ENCODE measurements around the gene IFT122. TPM values are rescaled to one million over a fixed set of nuclear protein-coding genes. Genes with fewer than 3 reads are reported as not detected.
"Not testable (repeated sequence)": the region's sequence is repeated elsewhere in the genome, so short reads cannot be mapped to it uniquely, and the experiment has no call there.

The IFT122 gene
- total RNA-seq, 2 experiments from 2014 or later, result 21.6 to 37.0 TPM

DNA sequence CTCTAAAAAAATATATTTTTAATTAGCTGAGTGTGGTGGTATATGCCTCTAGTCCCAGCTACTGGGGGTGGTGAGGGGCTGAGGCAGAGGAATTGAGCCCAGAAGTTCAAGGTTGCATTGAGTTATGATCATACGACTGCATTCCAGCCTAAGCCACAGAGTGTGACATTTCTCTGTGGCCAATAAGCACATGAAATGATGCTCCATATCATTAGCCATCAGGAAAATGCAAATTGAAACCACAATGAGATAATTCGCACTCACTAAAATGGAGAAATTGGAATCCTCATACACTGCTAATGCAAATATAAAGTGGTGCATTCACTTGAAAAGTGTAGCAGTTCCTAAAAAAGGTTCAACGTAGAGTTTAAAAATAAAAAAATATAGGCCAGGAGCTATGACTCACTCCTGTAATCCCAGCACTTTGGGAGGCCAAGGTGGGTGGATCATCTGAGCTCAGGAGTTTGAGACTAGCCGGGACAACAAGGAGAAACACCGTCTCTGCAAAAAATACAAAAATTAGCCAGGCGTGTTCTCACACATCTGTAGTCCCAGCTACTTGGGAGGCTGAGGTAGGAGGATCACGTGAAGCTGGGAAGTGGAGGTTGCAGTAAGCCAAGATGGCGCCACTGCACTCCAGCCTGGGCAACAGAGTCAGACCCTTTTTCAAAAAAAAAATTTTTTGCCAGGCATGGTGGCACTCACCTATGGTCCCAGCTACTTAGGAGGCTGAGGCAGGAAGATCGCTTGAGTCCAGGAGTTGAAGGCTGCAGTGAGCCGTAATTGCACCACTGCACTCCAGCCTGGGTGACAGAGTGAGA, 35.2 kb downstream of the IFT122 start:
- intact Hi-C loops (cut with micrococcal nuclease; ENCODE audit: unreplicated experiment), result no loop called here
- POLR2A ChIA-PET, result interaction anchor here (1.1 kb wide), 1 partner anchor 202 kb away, joined by 3 read pairs; no protein-coding TSS in a partner anchor

DNA sequence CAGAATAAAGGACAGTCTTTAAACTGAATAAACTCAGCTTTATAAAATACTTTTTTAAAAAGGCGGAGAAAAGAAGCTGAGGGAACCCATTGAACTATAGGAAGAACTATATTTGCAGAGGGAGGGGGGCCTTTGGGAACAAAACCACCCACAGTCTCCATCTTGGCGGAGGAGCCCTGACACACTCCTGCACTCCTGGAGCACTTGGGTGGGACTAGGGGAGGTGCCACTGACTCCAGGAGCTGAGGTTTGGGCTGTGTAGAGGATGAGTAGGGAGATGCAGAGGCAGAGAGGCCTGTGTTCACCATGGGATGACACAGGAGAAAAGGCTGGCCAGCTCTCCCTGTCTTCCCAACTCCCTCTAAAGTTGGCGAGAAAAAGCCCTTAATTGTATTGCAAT, 35.8 kb downstream of the IFT122 start:
- no peaks in the 10 kb centered on the region for H4K20me1 ChIP-seq (ENCODE audit: insufficient read depth, low read length)
- H3K4me1 ChIP-seq (ENCODE audit: insufficient read depth, low read length, poor library complexity, severe bottlenecking), result no peaks in the 10 kb centered on the region
- no peak overlapping the region for H3K27ac ChIP-seq (ENCODE audit: low read depth, low read length, poor library complexity, severe bottlenecking)
- no peaks in the 10 kb centered on the region for H3K9me3 ChIP-seq (ENCODE audit: low read length)
- H3K36me3 ChIP-seq (ENCODE audit: insufficient read depth, low read length), result peaks cover 37% of the 10 kb centered on the region
- DNase-seq (ENCODE audit: low spot score), result no peak
- ChIA-PET CTCF (ENCODE audit: unreplicated experiment) (no interaction called here), POLR2A (interaction anchor here (1.1 kb wide), 1 partner anchor 201 kb away, joined by 3 read pairs; no protein-coding TSS in a partner anchor)
- TF ChIP-seq, protein P1, sequence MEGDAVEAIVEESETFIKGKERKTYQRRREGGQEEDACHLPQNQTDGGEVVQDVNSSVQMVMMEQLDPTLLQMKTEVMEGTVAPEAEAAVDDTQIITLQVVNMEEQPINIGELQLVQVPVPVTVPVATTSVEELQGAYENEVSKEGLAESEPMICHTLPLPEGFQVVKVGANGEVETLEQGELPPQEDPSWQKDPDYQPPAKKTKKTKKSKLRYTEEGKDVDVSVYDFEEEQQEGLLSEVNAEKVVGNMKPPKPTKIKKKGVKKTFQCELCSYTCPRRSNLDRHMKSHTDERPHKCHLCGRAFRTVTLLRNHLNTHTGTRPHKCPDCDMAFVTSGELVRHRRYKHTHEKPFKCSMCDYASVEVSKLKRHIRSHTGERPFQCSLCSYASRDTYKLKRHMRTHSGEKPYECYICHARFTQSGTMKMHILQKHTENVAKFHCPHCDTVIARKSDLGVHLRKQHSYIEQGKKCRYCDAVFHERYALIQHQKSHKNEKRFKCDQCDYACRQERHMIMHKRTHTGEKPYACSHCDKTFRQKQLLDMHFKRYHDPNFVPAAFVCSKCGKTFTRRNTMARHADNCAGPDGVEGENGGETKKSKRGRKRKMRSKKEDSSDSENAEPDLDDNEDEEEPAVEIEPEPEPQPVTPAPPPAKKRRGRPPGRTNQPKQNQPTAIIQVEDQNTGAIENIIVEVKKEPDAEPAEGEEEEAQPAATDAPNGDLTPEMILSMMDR (conservative IDR thresholded peaks at IDR 0.05; ENCODE audit: low read length), result no peak
- TF ChIP-seq EZH2phosphoT487 (IDR thresholded peaks at IDR 0.05; ENCODE audit: borderline replicate concordance, low read depth, low read length), result no peak
- intact Hi-C loops (cut with micrococcal nuclease; ENCODE audit: unreplicated experiment), result no loop called here
- H3K79me2 ChIP-seq (ENCODE audit: insufficient read depth, low read depth, low read length), result no peaks in the 10 kb centered on the region
- no TSS peak for BruUV-seq (replicated peaks)
- H3K9me2 ChIP-seq (ENCODE audit: insufficient read depth, low read length), result no peaks in the 10 kb centered on the region
- H3K4me2 ChIP-seq (ENCODE audit: low read length), result no peak overlapping the region
- no peak overlapping the region for H3K4me3 ChIP-seq (ENCODE audit: low read depth, low read length, poor library complexity, severe bottlenecking)
- H2AFZ ChIP-seq (ENCODE audit: low read length), result no peak overlapping the region

More for the DNA sequence above, 35.2 kb downstream of the IFT122 start:
- TF ChIP-seq, protein P1 (conservative IDR thresholded peaks at IDR 0.05; ENCODE audit: low read length), result no peak
- Histone ChIP-seq H3K79me2 (ENCODE audit: insufficient read depth, low read depth, low read length) (no peaks in the 10 kb centered on the region), H3K9me3 (ENCODE audit: low read length) (no peaks in the 10 kb centered on the region), H3K4me1 (ENCODE audit: insufficient read depth, low read length, poor library complexity, severe bottlenecking) (no peaks in the 10 kb centered on the region), H3K36me3 (ENCODE audit: insufficient read depth, low read length) (peaks cover 30% of the 10 kb centered on the region), H2AFZ (ENCODE audit: low read length) (no peak overlapping the region), H3K4me3 (ENCODE audit: low read depth, low read length, poor library complexity, severe bottlenecking) (no peak overlapping the region), H3K27ac (ENCODE audit: low read depth, low read length, poor library complexity, severe bottlenecking) (no peak overlapping the region), H3K4me2 (ENCODE audit: low read length) (no peak overlapping the region), H4K20me1 (ENCODE audit: insufficient read depth, low read length) (no peaks in the 10 kb centered on the region), H3K9me2 (ENCODE audit: insufficient read depth, low read length) (no peaks in the 10 kb centered on the region)
- CTCF ChIA-PET (ENCODE audit: unreplicated experiment), result no interaction called here
- no TSS peak for BruUV-seq (replicated peaks)
- DNase-seq (ENCODE audit: low spot score), result no peak

DNA sequence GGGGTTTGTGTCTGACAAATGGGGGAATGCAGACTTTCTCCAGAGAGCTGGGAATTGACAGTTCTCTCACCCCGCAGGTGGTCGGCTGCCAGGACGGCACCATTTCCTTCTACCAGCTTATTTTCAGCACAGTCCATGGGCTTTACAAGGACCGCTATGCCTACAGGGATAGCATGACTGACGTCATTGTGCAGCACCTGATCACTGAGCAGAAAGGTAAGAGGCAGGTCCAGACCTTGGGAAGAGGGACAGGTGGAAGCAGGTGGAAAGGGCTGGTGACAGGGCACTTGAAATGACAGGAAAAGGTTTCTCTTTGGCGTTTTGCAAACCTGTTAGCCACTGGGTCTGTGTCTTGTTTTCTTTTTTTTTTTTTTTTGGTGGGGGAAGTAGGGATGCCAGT, 36.6 kb downstream of the IFT122 start:
- no TSS peak for BruUV-seq (replicated peaks)
- Histone ChIP-seq H3K4me1 (ENCODE audit: insufficient read depth, low read length, poor library complexity, severe bottlenecking) (no peaks in the 10 kb centered on the region), H3K9me2 (ENCODE audit: insufficient read depth, low read length) (no peaks in the 10 kb centered on the region), H2AFZ (ENCODE audit: low read length) (no peak overlapping the region), H3K79me2 (ENCODE audit: insufficient read depth, low read depth, low read length) (no peaks in the 10 kb centered on the region), H3K4me3 (ENCODE audit: low read depth, low read length, poor library complexity, severe bottlenecking) (no peak overlapping the region), H3K9me3 (ENCODE audit: low read length) (no peaks in the 10 kb centered on the region), H4K20me1 (ENCODE audit: insufficient read depth, low read length) (no peaks in the 10 kb centered on the region), H3K27ac (ENCODE audit: low read depth, low read length, poor library complexity, severe bottlenecking) (no peak overlapping the region), H3K4me2 (ENCODE audit: low read length) (no peak overlapping the region), H3K36me3 (ENCODE audit: insufficient read depth, low read length) (peaks cover 37% of the 10 kb centered on the region)
- TF ChIP-seq, protein P1 (conservative IDR thresholded peaks at IDR 0.05; ENCODE audit: low read length), result no peak
- no peak for TF ChIP-seq EZH2phosphoT487 (IDR thresholded peaks at IDR 0.05; ENCODE audit: borderline replicate concordance, low read depth, low read length)
- CTCF ChIA-PET (ENCODE audit: unreplicated experiment), result no interaction called here
- intact Hi-C loops (cut with micrococcal nuclease; ENCODE audit: unreplicated experiment), result no loop called here
- DNase-seq (ENCODE audit: low spot score), result no peak
- POLR2A ChIA-PET, result no interaction called here

DNA sequence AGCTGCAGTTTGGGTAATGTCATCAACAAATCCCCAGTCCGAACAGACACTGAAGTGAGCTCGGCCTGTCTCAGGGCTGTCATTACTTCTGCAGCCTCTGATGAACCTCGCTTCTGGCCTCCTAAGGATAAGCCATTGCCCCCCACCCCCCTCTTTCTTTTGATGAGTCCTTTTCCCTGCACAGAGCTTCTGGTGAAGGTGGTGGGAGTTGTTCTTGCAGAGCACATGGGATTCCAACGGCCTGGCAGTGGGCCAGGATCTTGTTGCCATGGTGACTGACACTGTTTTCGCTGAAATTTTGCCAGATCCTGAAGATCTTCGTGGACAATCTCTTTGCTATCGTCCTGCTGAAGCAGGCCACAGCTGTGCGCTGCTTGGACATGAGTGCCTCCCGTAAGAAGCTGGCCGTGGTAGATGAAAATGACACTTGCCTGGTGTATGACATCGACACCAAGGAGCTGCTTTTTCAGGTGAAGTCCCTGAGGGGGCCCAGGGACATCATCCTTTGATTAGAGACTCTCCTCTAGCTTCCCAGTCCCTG, 41.3 kb downstream of the IFT122 start:
- H3K4me2 ChIP-seq (ENCODE audit: low read length); H3K79me2 ChIP-seq (ENCODE audit: insufficient read depth, low read depth, low read length); H3K4me1 ChIP-seq (ENCODE audit: insufficient read depth, low read length, poor library complexity, severe bottlenecking); DNase-seq (ENCODE audit: low spot score); H3K9me3 ChIP-seq (ENCODE audit: low read length); H2AFZ ChIP-seq (ENCODE audit: low read length); BruUV-seq (replicated peaks); H4K20me1 ChIP-seq (ENCODE audit: insufficient read depth, low read length); H3K4me3 ChIP-seq (ENCODE audit: low read depth, low read length, poor library complexity, severe bottlenecking); H3K27ac ChIP-seq (ENCODE audit: low read depth, low read length, poor library complexity, severe bottlenecking); H3K9me2 ChIP-seq (ENCODE audit: insufficient read depth, low read length); intact Hi-C loops (cut with micrococcal nuclease; ENCODE audit: unreplicated experiment): not testable (repeated sequence)
- ChIA-PET POLR2A (interaction anchor here (0.6 kb wide), 1 partner anchor 1719 kb away, joined by 3 read pairs; no protein-coding TSS in a partner anchor), CTCF (ENCODE audit: unreplicated experiment) (interaction anchor here (0.6 kb wide), 1 partner anchor 93 kb away, joined by 4 read pairs; no protein-coding TSS in a partner anchor)
- peaks cover 44% of the 10 kb centered on the region for H3K36me3 ChIP-seq (ENCODE audit: insufficient read depth, low read length)
